ENCODE results near the gene CNTNAP2.

CNTNAP2 gene

DNA sequence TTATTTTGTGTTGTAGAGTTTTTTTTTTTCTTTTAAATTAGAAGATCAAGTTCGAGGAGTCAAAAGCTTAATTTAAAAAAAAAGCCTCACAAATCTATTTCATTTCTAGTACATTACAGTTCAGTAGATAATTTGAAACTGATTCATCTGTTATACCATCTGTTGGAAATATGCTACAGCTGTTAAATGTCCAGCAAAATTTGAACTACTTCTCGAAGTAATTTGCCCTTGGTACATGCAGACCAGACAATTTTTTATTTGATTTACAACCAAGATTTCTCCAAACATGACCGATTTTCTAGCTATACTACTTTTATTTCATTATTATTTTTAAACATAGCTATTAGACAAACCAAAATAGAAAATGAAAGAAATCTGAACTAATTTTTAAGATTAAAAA is 647.9 kb downstream of the CNTNAP2 start:
- ChIA-PET POLR2A (no interaction called here), CTCF (no interaction called here)
- DNase-seq (ENCODE audit: extremely low spot score), result no peak
- TF ChIP-seq FOXA1 (IDR thresholded peaks at IDR 0.05) (no peak), HDGF (IDR thresholded peaks at IDR 0.05; ENCODE audit: borderline replicate concordance) (no peak), ARNT (IDR thresholded peaks at IDR 0.05) (no peak), FOXK2 (IDR thresholded peaks at IDR 0.05) (no peak), SUZ12 (IDR thresholded peaks at IDR 0.05) (no peak), L3MBTL2 (conservative IDR thresholded peaks at IDR 0.05) (no peak), ZNF384 (IDR thresholded peaks at IDR 0.05) (no peak), NFRKB (IDR thresholded peaks at IDR 0.05) (no peak), CTBP1 (IDR thresholded peaks at IDR 0.05; ENCODE audit: borderline replicate concordance) (no peak), ELF4 (IDR thresholded peaks at IDR 0.05) (no peak), BHLHE40 (IDR thresholded peaks at IDR 0.05; ENCODE audit: borderline replicate concordance) (no peak), SP1 (IDR thresholded peaks at IDR 0.05) (no peak), TARDBP (IDR thresholded peaks at IDR 0.05) (no peak), LEF1 (IDR thresholded peaks at IDR 0.05; ENCODE audit: borderline replicate concordance) (no peak), FOXM1 (IDR thresholded peaks at IDR 0.05; ENCODE audit: borderline replicate concordance) (no peak)
- TF ChIP-seq, protein P1, sequence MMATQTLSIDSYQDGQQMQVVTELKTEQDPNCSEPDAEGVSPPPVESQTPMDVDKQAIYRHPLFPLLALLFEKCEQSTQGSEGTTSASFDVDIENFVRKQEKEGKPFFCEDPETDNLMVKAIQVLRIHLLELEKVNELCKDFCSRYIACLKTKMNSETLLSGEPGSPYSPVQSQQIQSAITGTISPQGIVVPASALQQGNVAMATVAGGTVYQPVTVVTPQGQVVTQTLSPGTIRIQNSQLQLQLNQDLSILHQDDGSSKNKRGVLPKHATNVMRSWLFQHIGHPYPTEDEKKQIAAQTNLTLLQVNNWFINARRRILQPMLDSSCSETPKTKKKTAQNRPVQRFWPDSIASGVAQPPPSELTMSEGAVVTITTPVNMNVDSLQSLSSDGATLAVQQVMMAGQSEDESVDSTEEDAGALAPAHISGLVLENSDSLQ (IDR thresholded peaks at IDR 0.05), result no peak

DNA sequence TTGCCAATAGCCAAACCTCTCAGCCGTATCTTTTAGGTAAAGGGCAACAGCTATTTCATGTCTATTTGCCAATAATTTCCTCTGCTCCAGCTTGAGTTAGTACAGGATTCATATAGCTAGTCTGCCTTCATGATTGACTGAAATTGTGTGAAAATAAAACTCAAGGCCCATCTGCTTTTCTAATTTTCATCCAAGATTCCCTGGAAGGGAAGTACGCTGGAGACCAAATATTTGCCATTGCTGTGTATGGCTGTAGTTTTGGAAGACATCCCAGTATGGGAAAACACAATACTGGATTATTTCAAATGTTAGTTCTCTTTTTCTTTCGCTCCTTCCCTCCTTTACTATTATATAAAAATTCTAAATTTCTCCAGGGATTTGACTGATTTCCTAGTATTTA is 652.4 kb downstream of the CNTNAP2 start:
- TF ChIP-seq SP1 (IDR thresholded peaks at IDR 0.05), result no peak
- TF ChIP-seq, protein P1 (IDR thresholded peaks at IDR 0.05), result no peak
- TF ChIP-seq LEF1 (IDR thresholded peaks at IDR 0.05; ENCODE audit: borderline replicate concordance), result no peak
- TF ChIP-seq CTBP1 (IDR thresholded peaks at IDR 0.05; ENCODE audit: borderline replicate concordance), result no peak
- no peak for TF ChIP-seq ARNT (IDR thresholded peaks at IDR 0.05)
- no peak for TF ChIP-seq ZNF384 (IDR thresholded peaks at IDR 0.05)
- TF ChIP-seq TARDBP (IDR thresholded peaks at IDR 0.05), result no peak
- TF ChIP-seq FOXK2 (IDR thresholded peaks at IDR 0.05), result no peak
- no peak for TF ChIP-seq L3MBTL2 (conservative IDR thresholded peaks at IDR 0.05)
- no peak for TF ChIP-seq NFRKB (IDR thresholded peaks at IDR 0.05)
- no peak for TF ChIP-seq FOXA1 (IDR thresholded peaks at IDR 0.05)
- TF ChIP-seq FOXM1 (IDR thresholded peaks at IDR 0.05; ENCODE audit: borderline replicate concordance), result no peak
- no peak for DNase-seq (ENCODE audit: extremely low spot score)
- ChIA-PET CTCF (no interaction called here), POLR2A (no interaction called here)

DNA sequence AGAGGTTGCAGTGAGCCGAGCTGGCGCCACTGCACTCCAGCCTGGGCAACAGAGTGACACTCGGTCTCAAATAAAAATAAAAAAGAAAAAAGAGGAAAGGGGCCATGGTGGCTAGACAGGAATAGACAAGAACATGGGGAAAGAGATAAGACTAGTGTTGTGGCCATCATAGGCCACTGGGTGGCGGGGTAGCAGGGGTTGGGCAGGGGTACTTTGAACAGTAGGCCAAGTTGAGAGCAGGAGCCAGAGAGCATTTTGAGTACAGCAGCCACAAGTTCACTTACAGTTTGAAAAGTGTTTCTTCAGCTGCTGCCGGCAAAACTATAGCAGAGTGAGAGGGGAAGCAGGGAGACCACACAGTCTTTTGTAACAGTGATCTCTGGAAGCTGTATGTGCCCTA is 656.0 kb downstream of the CNTNAP2 start:
- ChIA-PET CTCF (interaction anchor here (0.7 kb wide), 1 partner anchor 257 kb away, joined by 3 read pairs; no protein-coding TSS in a partner anchor), POLR2A (no interaction called here)
- peak; percentile 70 for DNase-seq (ENCODE audit: extremely low spot score)
- TF ChIP-seq FOXK2 (IDR thresholded peaks at IDR 0.05) (no peak), FOXA1 (IDR thresholded peaks at IDR 0.05) (no peak), FOXM1 (IDR thresholded peaks at IDR 0.05; ENCODE audit: borderline replicate concordance) (no peak), ARNT (IDR thresholded peaks at IDR 0.05) (no peak), CTBP1 (IDR thresholded peaks at IDR 0.05; ENCODE audit: borderline replicate concordance) (no peak), SUZ12 (IDR thresholded peaks at IDR 0.05) (no peak), NFRKB (IDR thresholded peaks at IDR 0.05) (no peak), ELF4 (IDR thresholded peaks at IDR 0.05) (no peak), TARDBP (IDR thresholded peaks at IDR 0.05) (no peak)
- TF ChIP-seq, protein P1 (IDR thresholded peaks at IDR 0.05), result no peak

DNA sequence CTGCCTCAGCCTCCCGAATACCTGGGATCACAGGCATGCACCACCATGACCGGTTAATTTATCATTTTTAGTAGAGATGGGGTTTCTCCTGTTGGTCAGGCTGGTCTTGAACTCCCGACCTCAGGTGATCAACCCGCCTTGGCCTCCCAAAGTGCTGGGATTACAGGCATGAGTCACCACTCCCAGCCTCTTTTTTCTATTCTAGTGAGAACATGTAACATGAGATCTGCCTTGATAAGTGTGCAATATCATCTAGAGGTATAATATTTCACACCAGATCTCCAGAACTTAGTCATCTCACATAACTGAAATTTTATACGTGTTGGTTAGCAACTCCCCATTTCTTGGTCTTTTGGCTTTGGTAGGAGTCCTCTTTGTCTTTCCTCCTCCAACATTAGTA is 656.9 kb downstream of the CNTNAP2 start:
- no peak for DNase-seq (ENCODE audit: extremely low spot score)
- ChIA-PET POLR2A (no interaction called here), CTCF (no interaction called here)
- TF ChIP-seq, protein P1 (IDR thresholded peaks at IDR 0.05), result no peak
- TF ChIP-seq CTBP1 (IDR thresholded peaks at IDR 0.05; ENCODE audit: borderline replicate concordance) (no peak), FOXM1 (IDR thresholded peaks at IDR 0.05; ENCODE audit: borderline replicate concordance) (no peak)

DNA sequence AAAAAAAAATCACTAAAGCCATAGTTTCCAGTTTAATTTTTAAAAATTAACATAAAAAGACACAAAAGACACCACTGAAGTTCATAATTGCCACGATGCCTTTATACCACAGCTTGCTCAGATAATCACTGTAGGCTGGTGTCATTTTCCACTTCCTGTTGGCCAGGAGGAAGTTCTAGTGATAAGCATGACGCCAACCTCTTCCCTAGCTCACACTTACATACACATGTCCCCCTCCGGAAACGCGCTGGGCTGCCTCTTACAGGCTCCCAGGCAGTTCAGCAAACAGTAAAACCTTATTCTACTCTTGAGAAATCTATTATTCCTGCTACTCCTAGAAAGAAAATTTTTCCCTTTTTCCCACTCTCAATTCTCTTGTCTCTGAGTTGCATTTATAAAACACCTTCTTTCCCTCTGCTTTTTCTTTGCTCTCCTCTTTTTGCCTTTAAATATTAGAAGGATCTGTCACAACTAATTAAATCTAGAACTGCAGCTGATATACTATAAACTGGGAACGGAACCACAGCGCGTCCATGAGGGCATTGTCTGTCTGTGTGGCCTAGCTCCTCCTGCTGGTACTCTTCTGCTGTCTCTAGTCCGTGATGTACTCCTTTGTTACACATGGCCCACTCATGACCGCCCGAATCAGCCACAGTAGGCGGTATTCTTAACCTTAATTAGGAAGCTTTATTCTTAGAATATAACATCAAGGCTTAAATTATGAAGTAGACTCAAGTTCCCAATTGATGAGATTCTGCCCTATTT is 664.9 kb downstream of the CNTNAP2 start:
- ChIA-PET CTCF (no interaction called here), POLR2A (no interaction called here)
- peak; percentile 14 for DNase-seq (ENCODE audit: extremely low spot score)
- TF ChIP-seq HDGF (IDR thresholded peaks at IDR 0.05; ENCODE audit: borderline replicate concordance) (no peak), ELF4 (IDR thresholded peaks at IDR 0.05) (no peak), CTBP1 (IDR thresholded peaks at IDR 0.05; ENCODE audit: borderline replicate concordance) (no peak), L3MBTL2 (conservative IDR thresholded peaks at IDR 0.05) (no peak), BHLHE40 (IDR thresholded peaks at IDR 0.05; ENCODE audit: borderline replicate concordance) (no peak), ARNT (IDR thresholded peaks at IDR 0.05) (no peak), TARDBP (IDR thresholded peaks at IDR 0.05) (no peak), LEF1 (IDR thresholded peaks at IDR 0.05; ENCODE audit: borderline replicate concordance) (no peak), SP1 (IDR thresholded peaks at IDR 0.05) (no peak), SUZ12 (IDR thresholded peaks at IDR 0.05) (no peak), FOXM1 (IDR thresholded peaks at IDR 0.05; ENCODE audit: borderline replicate concordance) (no peak), FOXA1 (IDR thresholded peaks at IDR 0.05) (no peak), ZNF384 (IDR thresholded peaks at IDR 0.05) (no peak), NFRKB (IDR thresholded peaks at IDR 0.05) (no peak)
- TF ChIP-seq, protein P1 (IDR thresholded peaks at IDR 0.05), result no peak
